ENCODE results near the gene CPNE4.
"Not testable (repeated sequence)": the region's sequence is repeated elsewhere in the genome, so short reads cannot be mapped to it uniquely, and the experiment has no call there.

Gene CPNE4

DNA sequence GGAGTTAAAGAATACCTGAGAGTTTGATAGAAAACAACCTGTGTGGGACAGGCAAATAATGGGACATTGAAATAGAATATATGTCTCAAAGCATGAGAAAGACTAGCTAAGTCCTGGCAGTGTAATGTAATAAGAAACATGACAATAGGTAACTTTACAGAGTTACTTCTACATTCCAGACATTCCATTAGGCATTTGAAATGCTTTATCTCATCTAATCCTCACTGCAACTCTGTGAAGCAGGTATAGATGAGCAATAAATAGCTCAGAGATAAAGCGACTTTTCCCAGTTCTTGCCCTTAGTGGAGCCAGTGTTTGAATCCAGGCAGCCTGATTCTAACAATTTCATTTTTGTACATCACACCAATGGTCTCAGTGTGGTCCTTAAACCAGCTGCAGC is 76.8 kb downstream of the CPNE4 start:
- DNase-seq (ENCODE audit: low read depth): no peak

- no peak for DNase-seq (ENCODE audit: low read depth)
Measured at GRCh38 chr3:131957511-131957910, 77.3 kb downstream of the CPNE4 start.

GRCh38 chr3:131948806-131949205 is 86.0 kb downstream of the CPNE4 start:
- DNase-seq (ENCODE audit: low read depth): no peak

- DNase-seq (ENCODE audit: low read depth): no peak
Measured at GRCh38 chr3:131944676-131945075, 90.1 kb downstream of the CPNE4 start.

DNA sequence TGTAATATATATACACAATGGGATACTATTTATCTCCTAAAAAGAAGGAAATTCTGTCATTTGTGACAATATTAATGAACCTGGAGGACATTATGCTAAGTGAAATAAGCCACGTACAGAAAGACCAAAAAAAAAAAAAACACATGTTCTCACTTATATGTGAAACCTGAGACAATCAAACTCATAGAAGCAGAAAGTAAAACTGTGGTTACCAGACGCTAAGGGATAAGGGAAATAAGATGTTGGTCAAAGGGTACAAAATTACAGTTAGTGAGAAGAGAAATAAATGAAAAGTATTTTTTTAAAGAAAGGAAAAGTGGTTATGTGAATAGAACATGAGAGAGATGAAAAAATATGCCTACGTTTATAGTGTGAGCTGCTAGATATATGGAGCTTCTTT is 101.1 kb downstream of the CPNE4 start:
- DNase-seq (ENCODE audit: low read depth): no peak

- no peak for DNase-seq (ENCODE audit: low read depth)
Measured at GRCh38 chr3:131928593-131928992, 106.2 kb downstream of the CPNE4 start.

- DNase-seq (ENCODE audit: low read depth): no peak
Measured at GRCh38 chr3:131925571-131925970, 109.2 kb downstream of the CPNE4 start.

- no peak for DNase-seq (ENCODE audit: low read depth)
Measured at GRCh38 chr3:131922356-131922755, 112.5 kb downstream of the CPNE4 start.

GRCh38 chr3:131917006-131917405 is 117.8 kb downstream of the CPNE4 start:
- no peak for DNase-seq (ENCODE audit: low read depth)

DNA sequence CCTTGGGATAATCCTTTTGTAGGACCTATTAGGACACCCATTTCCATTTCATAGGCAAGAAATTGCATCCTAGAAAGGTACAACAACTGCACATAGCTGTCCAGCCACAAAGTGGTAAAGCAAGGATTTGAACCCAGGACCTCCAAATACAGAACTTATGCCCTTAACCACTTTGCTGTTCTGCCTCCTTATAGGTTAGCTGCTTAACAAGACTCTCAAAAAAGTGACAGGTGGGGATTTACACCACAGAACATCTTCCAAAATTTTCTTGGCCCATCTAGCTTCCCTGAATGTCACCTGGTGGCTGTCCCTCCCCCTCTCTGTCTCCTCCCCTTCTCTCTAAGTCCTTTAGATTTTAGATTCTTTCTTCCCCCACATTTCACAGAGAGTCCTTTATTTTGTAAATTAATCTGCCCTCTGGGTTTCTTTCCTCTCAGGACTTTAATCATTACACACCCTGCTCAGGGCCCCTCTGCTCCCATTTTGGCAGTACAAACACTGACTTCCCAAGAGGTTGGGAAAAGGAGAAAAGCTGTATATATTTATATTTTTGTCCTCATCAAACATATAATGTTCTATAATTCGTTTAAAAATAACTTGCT is 120.6 kb downstream of the CPNE4 start:
- no peak for DNase-seq (ENCODE audit: low read depth)

- DNase-seq (ENCODE audit: low read depth): no peak
Measured at GRCh38 chr3:131912255-131912654, 122.6 kb downstream of the CPNE4 start.

GRCh38 chr3:131907796-131908195 is 127.0 kb downstream of the CPNE4 start:
- no peak for DNase-seq (ENCODE audit: low read depth)

- DNase-seq (ENCODE audit: low read depth): peak; percentile 88
Measured at GRCh38 chr3:131903988-131904415, 130.8 kb downstream of the CPNE4 start.

DNA sequence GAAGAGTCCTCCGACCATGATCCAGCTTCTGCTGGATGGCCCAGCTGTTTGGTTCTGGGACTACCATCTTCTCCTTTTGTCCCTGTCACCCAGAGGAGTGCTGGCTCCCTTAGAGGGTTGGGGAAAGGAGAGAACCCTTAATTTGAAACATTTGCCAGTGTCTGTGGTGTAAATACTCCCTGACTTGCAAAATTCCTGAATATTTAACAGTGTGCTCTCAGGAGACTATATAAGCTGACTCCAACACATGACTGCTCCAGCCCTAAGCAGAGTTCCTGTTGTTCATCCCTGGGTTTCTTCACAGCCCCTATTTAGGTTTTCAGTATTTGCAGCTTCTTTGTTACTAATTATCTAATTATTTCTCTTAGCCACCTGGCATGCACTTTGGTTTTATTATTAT is 133.1 kb downstream of the CPNE4 start:
- DNase-seq (ENCODE audit: low read depth): no peak

DNA sequence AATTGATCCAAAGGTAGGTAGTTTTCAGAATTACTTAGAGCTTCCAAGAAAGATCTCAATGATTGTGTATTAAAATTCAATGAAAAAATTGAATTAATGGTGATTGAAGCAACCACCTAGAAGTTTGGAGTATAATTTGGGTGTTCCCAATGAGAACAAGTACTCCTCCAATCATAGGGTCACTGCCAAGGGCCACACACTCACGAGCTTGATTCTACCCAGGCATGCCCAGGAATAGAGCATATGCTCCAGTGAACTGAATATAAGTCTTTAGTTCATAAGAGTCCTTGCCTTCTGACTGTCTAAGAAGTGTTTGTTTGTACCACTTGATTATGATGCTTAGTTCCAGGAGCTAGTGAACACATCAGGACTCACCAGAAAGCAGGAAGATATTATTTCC is 133.9 kb downstream of the CPNE4 start:
- DNase-seq (ENCODE audit: low read depth): no peak

- DNase-seq (ENCODE audit: low read depth): no peak
Measured at GRCh38 chr3:131899021-131899420, 135.8 kb downstream of the CPNE4 start.

DNA sequence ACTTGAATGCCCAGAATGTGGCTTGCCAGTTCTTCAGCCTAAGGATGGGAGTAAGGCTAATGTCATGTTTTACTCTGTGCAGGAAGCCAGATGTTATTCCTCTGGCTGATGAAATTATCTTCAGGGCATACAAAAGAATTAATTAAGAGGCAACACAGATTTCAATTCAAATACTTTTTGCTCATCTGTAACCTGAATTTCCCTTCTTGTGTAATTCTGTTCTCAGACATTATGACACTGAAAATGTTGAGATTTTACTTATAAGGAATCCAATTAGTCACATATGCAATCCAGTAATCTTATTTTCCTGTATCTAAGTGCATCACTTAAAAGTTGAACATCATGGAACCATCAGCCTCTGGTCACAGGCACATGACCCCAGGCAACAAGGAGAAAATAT is 136.5 kb downstream of the CPNE4 start:
- DNase-seq (ENCODE audit: low read depth): no peak

GRCh38 chr3:131896285-131896684 is 138.5 kb downstream of the CPNE4 start:
- no peak for DNase-seq (ENCODE audit: low read depth)

DNA sequence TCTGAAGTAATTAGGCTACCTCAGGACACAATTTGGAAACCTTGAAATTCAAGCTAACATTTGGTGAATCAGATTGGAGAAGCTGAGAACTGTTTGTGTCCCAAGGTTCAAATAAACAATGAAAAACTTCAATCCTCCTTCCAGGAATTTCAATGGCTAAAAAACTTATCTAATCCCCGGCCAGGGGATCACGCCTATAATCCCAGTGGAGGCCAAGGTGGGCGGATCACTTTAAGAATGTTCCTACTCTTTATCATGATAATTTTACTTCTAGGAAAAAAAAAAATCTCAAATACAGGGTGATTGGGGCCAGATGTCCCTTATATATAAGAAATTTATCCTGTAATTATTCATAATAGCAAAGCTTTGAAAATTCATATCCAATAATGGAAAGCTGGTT is 139.0 kb downstream of the CPNE4 start:
- no peak for DNase-seq (ENCODE audit: low read depth)

DNA sequence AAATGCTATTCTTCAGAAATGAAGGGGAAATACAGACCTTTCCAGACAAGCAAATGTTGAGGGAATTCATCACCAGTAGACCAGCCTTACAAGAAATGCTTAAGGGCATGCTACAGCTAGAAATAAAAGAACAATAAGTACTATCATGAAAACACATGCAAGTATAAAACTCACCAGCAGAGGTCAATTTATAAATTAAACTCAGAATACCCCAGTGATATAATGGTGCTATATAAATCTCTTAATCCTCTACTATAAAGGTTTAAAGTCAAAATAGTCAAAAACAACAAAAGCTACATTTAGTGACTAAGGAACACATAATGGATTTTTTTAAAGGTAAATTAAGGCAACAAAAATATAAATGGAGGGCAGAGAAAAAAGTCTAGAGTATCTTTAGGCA is 142.5 kb downstream of the CPNE4 start:
- peak; percentile 21 for DNase-seq (ENCODE audit: low read depth)

DNA sequence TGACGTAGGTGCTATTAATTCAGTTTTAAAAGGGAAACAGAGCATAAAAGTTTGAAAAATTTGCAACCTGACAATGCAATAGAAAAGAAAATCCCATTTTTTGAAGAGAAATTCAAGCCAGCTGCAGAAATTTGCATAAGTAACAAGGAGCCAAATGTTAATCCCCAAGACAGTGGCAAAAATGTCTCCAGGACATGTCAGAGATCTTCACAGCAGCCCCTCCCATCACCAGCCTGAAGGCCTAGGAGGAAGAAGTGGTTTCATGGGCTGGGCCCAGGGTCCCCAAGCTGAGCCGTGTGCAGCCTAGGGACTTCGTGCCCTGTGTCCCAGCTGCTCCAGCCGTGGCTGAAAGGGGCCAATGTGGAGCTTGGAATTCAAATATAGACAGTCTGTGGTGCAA is 148.9 kb downstream of the CPNE4 start:
- not testable (repeated sequence) for DNase-seq (ENCODE audit: low read depth)

GRCh38 chr3:131883711-131884407 is 151.0 kb downstream of the CPNE4 start:
- DNase-seq (ENCODE audit: low read depth): peak; percentile 51

DNA sequence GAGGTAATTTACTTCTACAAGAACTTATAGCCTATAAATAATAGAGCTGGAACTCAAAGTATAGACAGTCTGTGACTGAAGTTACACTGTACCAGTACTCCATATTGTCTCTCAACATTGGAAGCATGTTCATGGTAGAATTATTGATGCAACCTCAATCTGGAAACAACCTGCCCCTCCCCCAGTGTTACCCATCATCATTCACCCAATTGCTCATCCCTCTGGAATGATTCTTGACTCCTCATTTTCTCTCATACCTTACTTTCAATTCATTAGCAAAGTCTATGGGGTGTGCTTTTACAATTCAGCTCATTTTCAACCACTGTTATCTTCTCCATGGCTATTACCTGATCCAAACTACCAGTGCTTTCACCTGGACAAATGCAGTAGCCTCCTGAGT is 151.7 kb downstream of the CPNE4 start:
- DNase-seq (ENCODE audit: low read depth): peak; percentile 32

GRCh38 chr3:131881777-131882176 is 153.0 kb downstream of the CPNE4 start:
- no peak for DNase-seq (ENCODE audit: low read depth)

Measured in ELR (cell line).